Fibroblast of peridontal ligament (primary cell): ENCODE data around the gene BNC2.

ENCODE experiments used
- DNase-seq: peaks from one replicate; pipeline ENCODE4 v3.0.0-alpha.2; 2010; ENCODE audit errors: extremely low read depth

The BNC2 gene

GRCh38 chr9:16637218-16637617, 233.3 kb downstream of the BNC2 start:
- DNase-seq, result peak; percentile 48

DNA sequence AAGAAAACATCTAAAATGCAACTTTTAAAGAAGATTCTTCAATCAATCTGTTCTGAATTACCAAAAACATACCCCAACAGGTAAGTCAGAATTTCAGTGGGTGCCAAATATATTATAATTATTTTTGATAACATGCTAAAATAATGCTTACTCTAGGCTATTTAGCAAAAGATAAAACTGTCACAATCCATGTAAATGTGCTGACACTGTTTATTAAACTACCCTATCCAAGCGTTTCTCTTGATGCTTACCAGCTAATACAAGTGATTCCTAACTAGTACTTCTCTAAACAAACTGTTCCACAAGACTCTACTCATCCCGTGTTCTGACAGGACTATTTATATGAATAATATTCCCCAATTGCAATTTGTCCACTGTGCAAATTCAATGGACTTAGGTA, 236.7 kb downstream of the BNC2 start:
- DNase-seq, result no peak

DNA sequence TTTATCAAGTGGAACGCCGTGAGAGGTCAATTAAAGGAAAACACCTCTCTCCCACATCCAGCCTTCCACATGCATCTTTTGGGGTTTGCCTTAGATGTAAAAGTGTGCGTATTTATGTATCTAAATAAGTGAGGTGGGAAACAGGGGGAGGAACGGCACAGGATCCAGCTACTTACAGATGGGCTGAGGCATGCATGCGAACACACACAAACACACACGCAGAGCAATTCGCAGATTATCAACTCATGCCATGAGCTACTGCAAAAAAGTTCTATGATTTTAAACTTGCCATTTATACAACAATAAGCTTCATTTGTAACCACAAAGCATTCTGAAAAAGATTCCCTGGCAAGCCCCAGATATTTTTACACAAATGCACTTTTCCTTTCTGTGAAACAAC, 242.1 kb downstream of the BNC2 start:
- peak; percentile 85 for DNase-seq

- DNase-seq, result peak; percentile 99
These were observed 242.5 kb downstream of the BNC2 start for GRCh38 chr9:16627967-16628366.

- no peak for DNase-seq
These were observed 242.9 kb downstream of the BNC2 start for GRCh38 chr9:16627521-16627920.

DNA sequence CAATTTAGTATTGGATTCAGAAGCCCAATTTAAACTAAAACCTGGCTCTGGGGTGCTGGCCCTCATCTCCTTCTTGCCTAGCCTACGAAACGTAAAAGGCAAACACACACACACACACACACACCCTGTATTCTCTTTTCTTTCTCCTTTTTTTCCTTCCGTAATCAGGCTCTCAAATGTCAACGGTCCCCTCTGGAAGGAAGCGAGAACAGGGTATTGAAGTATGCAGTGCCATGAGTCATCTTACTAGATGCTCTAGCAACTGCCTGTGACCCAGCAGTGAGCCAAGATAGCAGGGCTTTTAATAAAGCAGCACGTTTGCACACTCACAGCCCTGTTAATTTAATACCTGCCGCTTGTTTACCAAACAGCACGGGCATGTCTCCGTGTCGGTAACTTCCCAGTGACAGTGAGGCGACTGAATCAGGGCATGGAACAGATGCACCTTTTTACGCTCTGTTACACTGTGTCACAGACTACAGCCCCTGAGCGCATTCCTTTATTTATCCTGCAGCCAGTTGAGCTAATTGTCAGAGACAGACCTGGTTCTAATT, 243.8 kb downstream of the BNC2 start:
- peak; percentile 80 for DNase-seq

DNA sequence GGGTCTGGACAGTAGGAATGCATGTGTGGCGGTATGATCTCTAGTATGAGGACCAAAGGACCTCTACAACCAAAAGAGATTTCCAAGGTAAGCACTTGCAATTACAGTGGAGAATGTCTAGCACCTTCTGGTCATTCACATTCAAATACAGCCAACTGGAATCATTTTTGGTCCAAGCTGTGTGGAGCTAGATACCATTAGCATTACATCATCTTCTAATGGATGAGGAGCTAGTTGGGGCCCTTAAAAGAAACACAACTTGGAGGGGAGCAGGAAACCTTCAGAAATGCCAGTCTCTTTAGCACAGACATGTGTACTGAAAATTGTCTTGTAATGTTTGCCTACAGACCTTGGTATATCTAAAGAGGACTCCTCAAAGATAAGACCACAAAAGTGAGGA, 244.7 kb downstream of the BNC2 start:
- peak; percentile 41 for DNase-seq

DNA sequence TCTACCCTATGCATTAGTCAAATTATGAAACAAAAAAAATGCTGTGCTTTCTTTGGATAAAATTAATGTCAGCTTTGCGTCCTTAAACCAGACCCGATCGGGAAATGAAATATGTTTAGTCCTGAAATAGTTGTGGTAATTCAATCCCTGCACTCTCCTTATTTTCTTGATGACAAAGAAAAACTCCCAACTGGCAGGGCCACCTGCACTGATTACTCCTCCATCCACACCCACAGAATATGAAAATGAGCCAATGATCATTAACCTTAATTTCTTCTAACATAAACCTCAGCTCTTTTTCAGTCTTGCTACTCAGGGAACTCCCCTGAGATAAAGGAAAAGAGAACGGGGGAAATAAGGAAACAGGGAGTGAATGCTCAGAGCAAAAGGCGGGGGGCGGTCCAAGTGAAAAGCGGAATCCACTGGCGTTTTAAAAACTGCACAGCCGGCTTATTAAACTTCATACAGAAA, 245.3 kb downstream of the BNC2 start:
- peak; percentile 51 for DNase-seq

DNA sequence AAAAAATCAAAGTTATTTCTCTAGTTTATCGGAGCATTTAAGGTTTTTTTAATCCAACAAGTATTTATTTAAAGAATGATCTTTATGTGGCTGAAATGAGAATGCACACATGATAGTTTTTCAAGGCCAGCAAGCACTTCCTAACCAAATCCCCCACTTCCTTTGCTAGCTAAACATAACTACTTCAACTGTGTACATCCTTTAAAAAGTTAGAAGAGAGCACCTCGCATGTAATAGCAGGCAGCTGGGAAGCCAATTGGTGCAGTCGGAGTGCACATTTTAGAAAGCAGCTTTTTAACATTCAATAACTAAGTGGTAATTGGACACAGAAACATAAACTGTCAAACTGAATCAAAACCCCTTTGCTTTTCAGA, 245.7 kb downstream of the BNC2 start:
- DNase-seq, result peak; percentile 45

DNA sequence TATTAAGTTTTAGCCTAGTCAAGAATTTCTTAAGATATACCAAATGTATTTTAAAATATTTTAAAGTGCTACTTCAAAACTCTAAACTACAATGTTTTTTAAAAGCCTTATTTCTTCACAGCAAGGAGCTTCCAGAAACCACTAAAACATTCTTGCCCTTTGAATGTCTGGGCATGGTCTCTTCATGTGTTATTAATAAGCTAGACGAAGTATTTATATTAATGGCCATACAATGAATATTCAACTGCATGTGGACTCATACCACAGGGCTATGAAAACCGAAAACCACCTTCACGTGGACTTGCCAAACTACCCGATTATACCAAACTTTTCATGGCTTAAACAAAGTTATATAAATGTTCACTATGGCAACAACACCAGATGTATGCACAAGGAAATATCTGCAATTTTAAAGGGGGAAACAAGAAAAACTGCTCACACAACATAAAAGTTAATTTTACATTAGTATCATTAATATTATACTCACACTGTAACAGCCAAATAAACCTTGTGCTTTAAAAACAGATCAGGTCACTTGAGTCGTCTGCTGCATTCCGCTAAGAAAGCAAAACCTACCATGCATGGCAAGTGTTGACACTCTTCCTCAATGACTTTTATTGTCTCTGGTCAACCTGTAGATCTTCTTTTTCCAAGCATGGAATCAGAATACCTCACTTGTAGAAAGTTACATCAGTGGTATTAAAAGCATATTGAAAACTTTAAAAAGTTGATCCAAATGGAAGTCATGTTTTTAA, 246.3 kb downstream of the BNC2 start:
- DNase-seq, result peak; percentile 40

DNA sequence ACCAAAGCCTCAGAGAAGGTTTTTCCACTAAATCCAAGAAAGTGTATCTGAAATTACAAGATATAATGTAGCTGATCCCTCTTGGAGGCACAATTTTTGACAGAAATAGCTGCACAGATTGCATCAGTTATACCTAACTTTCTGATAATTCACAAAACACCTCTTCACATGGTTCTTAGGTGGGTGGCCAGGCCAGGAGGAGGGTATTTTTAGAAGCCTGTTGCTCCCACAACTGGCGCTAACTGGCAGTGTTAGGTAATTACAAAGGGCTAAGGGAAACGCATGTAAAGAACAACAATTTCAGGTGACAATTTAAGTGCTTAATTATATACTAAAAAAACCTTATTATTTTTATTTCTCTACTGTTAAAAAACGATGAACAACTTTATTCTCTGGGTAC, 247.9 kb downstream of the BNC2 start:
- no peak for DNase-seq

GRCh38 chr9:16619914-16620520, 250.5 kb downstream of the BNC2 start:
- DNase-seq, result no peak

DNA sequence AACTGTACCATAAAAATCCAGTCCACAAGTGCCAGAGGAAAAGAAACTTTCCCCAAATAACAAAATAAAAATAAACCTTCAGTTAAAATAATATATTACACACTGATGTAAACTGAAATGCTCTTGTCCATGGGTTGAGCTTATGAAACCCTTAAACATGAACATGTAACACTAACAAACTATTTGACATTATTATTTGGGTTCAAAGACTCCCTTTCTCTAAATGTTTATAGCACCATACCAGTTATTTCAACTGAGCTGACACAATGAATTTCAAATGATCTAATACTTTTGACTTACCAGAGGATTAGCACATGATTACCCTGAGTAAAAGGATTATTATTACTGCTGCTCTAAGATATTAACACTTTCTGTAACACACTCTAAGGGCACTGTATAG, 251.1 kb downstream of the BNC2 start:
- DNase-seq, result no peak

GRCh38 chr9:16618524-16618923, 251.9 kb downstream of the BNC2 start:
- DNase-seq, result no peak

DNA sequence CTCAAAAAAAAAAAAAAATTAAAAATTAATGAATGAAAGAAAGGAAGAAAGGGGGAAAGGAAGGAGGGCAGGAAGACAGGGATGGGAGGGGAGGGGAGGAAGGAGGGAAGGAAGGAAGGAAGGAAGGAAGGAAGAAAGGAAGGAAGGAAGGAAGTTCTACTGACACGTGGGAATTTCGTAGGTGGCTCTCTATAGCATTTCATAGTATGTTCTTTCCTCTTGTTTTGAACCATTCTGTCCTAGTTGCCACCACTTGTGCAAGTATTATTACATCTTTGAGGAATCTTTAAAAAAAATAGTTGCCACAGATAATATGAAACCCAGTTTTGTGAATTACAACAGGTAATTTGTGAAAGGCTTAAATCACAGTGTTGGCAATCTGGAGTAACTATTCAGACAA, 253.8 kb downstream of the BNC2 start:
- no peak for DNase-seq

GRCh38 chr9:16615451-16615850, 255.0 kb downstream of the BNC2 start:
- DNase-seq, result no peak

GRCh38 chr9:16613605-16614004, 256.9 kb downstream of the BNC2 start:
- DNase-seq, result no peak

- no peak for DNase-seq
These were observed 257.4 kb downstream of the BNC2 start for GRCh38 chr9:16613051-16613450.

GRCh38 chr9:16612627-16613026, 257.8 kb downstream of the BNC2 start:
- DNase-seq, result no peak

- DNase-seq, result peak; percentile 86
These were observed 258.5 kb downstream of the BNC2 start for GRCh38 chr9:16611983-16612382.

DNA sequence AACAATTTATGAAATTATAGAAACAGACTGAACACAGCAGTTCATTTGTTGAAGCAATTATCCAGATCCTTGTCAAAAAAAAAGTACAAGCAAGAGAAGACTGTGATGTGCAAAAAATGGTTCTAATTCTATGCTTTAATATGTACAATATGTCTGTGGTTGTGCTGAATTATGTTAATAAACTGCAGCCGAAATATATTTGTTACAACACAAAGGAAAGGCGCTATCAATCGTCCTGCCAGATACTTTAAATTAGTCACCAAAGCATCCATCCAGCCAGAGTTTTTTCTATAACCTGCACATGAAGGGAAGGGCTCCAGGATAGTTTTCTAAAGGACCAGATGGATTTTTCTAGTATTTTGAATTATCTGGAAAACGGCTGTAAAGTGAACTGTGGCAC, 259.5 kb downstream of the BNC2 start:
- peak; percentile 43 for DNase-seq

DNA sequence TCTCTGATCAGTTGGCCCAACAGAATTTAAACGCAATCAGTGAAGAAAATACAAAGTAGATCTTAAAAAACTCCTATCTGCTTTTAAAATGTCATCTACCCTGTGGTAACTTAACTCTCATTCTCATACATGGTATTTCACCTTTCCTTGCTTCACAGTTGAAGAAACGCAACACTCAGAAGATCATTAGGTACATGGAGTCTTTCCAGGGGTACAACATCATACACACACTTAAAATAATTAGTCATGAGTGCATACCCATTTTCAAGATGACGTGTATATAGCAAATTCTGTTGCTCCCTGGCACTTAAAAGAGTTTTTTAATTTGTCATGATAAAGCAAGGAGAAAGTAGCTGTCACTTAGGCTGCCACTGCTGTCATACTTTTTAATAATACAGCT, 259.9 kb downstream of the BNC2 start:
- no peak for DNase-seq

DNA sequence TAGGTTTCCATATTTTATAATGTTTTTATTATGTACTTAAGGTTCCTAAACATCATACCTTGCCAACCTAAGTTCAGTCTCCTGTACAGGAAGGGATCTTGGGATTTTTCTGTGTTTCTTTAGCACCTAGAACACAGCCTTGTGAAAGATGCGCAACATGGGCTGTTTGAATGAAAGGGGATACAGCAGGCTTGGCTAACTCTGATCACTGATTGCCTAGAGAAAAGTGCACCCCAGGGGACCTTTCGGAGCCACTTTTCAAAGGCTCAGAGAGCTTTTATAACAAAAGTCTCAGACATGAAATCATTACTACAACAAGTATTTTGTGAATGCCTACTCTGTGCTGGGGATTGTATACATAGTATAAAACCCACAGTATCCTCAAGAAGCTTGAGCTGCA, 261.6 kb downstream of the BNC2 start:
- DNase-seq, result no peak
